Right cardiac atrium (tissue), 5 donors: ENCODE measurements around the gene POGZ. TPM values are rescaled to one million over a fixed set of nuclear protein-coding genes. Genes with fewer than 3 reads are reported as not detected.
"Not testable (repeated sequence)": the region's sequence is repeated elsewhere in the genome, so short reads cannot be mapped to it uniquely, and the experiment has no call there.

Experiments
- ATAC-seq, 2 donors: fragments of 200-7000 bp; cut with Tn5 transposase; one replicate each; pipeline versions ENCODE4 v1.8.0 to v1.9.1; 2020; ENCODE audit warnings: moderate library complexity in 2 of 2, mild to moderate bottlenecking in 1 of 2
- DNase-seq, 3 donors: peaks; one replicate each; pipeline ENCODE4 v3.0.0-alpha.2; 2020
- H3K27ac ChIP-seq: one replicate; pipeline ENCODE4 v1.5.1; 2013; ENCODE audit warnings: mild to moderate bottlenecking, low read length, control low read depth, moderate library complexity
- H3K27me3 ChIP-seq: one replicate; pipeline ENCODE4 v1.6.1; 2013; ENCODE audit not compliant: control insufficient read depth, insufficient read depth
- H3K4me1 ChIP-seq: one replicate; pipeline ENCODE4 v1.6.1; 2013; ENCODE audit warnings: low read length; ENCODE audit not compliant: control insufficient read depth, insufficient read depth
- H3K4me3 ChIP-seq: one replicate; pipeline ENCODE4 v1.5.1; 2013; ENCODE audit warnings: low read length, control low read depth
- H3K9me3 ChIP-seq: one replicate; pipeline ENCODE4 v1.6.1; 2013; ENCODE audit warnings: low read length; ENCODE audit not compliant: control insufficient read depth
- WGBS: extraction: QIAGEN DNeasy Blood & Tissue Kit; methylation state at CpG from one replicate; pipeline ENCODE4 v1.1.7; 2013; 5-methylcytosine and 5-hydroxymethylcytosine counted together
- intact Hi-C, 4 donors: fragments of 100-400 bp; cut with DNase I; formaldehyde crosslinking; loops; one replicate each; pipeline versions ENCODE4 v1.11.0 to v1.14.0; 2022 to 2023
- polyA plus RNA-seq: library from polyadenylated mRNA; stranded (reverse); fragments of 200-250 nt; gene quantifications from one replicate; pipeline ENCODE4 v1.2.3, GENCODE V29; 2013
- total RNA-seq, 4 donors: library from RNA; stranded (reverse); fragmentation: NEBNext Ultra II Directional; extraction: Animal tissue kit (Norgen Biotek cat#: 25700); gene quantifications; one replicate each; pipeline ENCODE4 v1.2.1, GENCODE V29; 2021
- donor health status: healthy with polysubstance abuse.
- donor health status: DM: no; HTN: yes; CAD: no.
- donor health status: DM: no; HTN: no; CAD: no.
- donor health status: DM: no; HTN: yes; CAD: no; lungs with severe emphysema.
- donor health status: DM: yes; HTN: yes; CAD: no.

The POGZ gene
- total and polyA plus RNA-seq, 5 donors, result 21.8 to 60.4 (median 50.8) TPM

DNA sequence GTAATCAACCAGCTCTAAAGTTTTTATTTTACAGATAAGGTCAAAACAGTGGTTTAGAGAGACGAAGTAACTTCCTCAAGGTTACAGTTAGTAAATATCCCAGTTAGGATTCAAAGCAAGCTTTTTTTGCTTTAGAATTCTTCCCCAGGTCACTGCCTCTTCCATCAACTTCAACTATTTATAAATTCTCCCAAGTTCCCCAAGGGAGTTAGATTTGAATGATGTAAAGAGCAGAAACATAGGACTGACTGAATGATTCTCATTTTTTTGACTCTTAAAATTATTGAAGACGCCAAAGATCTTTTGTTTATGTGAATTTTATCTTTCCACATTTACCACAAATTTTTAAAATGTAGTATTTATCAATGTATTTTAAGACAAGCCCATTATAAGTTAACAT is 4.1 kb downstream of the POGZ start:
- ATAC-seq (no peak), DNase-seq (no peak)
- intact Hi-C loops, result no loop called here
- H3K9me3 ChIP-seq, result no peaks in the 10 kb centered on the region
- H3K4me3 ChIP-seq, result no peak overlapping the region
- no peaks in the 10 kb centered on the region for H3K27me3 ChIP-seq
- 66% methylated on average over 2 of the region's 2 CpGs for WGBS
- no peaks in the 10 kb centered on the region for H3K4me1 ChIP-seq
- H3K27ac ChIP-seq, result no peak overlapping the region

DNA sequence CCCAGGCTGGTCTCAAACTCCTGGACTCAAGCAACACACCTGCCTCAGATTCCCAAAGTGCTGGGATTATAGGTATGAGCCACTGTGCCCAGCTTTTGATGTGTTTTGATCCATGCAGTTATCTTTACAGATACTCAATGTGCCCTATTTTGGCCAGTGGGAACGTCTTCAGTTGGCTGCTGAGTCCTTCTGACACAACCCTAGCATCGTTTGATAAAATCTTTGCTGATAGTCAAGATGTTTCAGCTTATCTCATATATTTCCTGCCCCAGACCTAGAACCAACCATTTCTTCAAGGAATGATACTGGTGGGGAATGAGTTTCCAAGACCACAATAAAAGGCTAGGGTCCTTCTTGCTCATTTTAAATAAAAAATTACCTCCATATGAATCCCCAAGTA is 11.6 kb downstream of the POGZ start:
- Histone ChIP-seq H3K4me3 (no peak overlapping the region), H3K4me1 (peaks cover 2% of the 10 kb centered on the region), H3K9me3 (no peaks in the 10 kb centered on the region), H3K27me3 (no peaks in the 10 kb centered on the region), H3K27ac (no peak overlapping the region)
- intact Hi-C loops, result loop anchor here in 2 of 4 donors (10.0 kb wide), 1 partner anchor 287 kb away; no protein-coding TSS in a partner anchor
- DNase-seq (no peak), ATAC-seq (no peak)
- WGBS, result 19% methylated on average over 2 of the region's 2 CpGs

DNA sequence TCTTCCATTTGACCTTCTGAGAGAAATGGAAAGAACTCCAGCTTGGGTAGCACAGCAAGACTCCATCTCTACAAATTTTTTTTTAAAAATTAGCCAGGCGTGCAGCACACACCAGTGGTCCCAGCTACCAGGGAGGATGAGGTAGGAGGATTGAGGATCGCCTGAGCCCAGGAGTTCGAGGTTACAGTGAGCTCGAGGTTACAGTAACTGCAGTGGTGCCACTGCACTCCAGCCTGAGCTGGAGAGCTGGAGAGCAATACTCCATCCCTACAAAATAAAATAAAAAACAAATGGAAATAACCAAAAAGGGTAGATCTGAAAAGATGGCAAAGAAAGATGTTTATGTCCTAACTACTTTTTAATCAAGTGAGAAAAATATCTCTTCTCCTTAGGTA is 14.5 kb downstream of the POGZ start:
- Histone ChIP-seq H3K4me1 (peaks cover 5% of the 10 kb centered on the region), H3K9me3 (no peaks in the 10 kb centered on the region), H3K4me3 (no peak overlapping the region), H3K27me3 (no peaks in the 10 kb centered on the region), H3K27ac (no peak overlapping the region)
- intact Hi-C loops, result loop anchor here in 2 of 4 donors (10.0 kb wide), 1 partner anchor 290 kb away; no protein-coding TSS in a partner anchor
- WGBS, result 70% methylated on average over 4 of the region's 4 CpGs
- DNase-seq (no peak), ATAC-seq (no peak)

DNA sequence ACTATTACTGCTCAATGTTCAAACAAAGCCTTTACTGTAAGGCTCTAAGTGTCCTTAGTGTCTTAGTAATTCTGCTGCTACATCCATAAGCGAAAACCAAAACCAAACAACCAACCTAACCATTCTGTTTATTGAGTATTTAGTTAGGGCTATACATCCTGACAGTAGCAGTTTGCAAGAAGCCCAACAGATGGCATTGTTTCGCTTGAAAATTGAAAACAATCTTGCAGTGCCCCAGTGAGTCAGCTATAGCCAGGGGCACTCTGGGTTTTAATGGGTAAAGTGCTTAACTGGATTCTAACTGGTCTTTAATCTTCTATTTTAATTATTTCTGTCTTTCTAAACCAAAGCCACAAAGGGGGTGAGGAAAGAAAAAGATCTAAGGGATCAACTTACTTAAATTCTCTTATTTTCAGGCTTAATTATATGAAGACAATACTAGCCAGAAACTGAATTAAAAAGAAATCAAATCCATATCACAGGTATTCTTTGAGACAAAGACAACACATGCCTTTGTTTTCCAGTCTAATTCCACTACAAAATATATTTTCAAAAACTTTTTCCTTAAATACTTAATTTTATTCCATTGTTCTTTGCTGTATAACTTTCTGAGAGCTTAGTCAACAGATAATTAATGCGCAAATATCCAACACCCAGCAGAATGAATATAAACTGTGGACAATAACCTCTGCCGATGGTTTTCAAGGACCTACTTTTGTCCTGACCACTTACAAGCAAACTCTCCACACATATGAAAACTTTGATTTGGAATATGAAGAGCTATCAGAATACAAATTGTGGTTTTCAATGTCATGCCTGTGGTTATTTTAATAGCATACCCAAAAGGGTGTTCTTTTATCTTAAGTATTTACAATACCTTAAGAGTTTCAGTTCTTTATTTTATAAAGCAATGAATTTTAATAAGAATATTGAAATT is 15.2 kb downstream of the POGZ start:
- 52% methylated on average over 4 of the region's 4 CpGs for WGBS
- Histone ChIP-seq H3K27me3 (no peaks in the 10 kb centered on the region), H3K4me1 (peaks cover 5% of the 10 kb centered on the region), H3K9me3 (no peaks in the 10 kb centered on the region), H3K4me3 (no peak overlapping the region), H3K27ac (no peak overlapping the region)
- DNase-seq (peak in 1 of 3 donors; percentile 20), ATAC-seq (peak; percentile 87 to 89)
- intact Hi-C loops, result loop anchor here in 2 of 4 donors (10.0 kb wide), 1 partner anchor 291 kb away; no protein-coding TSS in a partner anchor

DNA sequence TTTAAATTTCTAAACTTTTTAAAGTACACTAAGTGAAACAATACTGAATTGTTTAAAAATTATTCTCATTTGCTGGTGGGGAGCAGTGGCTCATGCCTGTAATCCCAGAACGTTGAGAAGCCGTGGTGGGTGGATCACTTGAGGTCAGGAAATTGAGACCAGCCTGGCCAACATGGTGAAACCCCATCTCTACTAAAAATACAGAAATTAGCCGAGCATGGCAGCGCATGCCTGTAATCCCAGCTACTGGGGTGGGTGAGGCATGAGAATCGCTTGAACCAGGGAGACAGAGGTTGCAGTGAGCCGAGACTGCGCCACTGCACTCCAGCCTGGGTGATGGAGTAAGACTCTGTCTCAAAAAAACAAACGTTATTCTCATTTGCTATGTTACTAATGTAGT is 21.9 kb downstream of the POGZ start:
- DNase-seq, H3K27me3 ChIP-seq, H3K9me3 ChIP-seq, H3K27ac ChIP-seq, H3K4me3 ChIP-seq, ATAC-seq, intact Hi-C loops, H3K4me1 ChIP-seq: not testable (repeated sequence)
- 69% methylated on average over 8 of the region's 8 CpGs for WGBS

DNA sequence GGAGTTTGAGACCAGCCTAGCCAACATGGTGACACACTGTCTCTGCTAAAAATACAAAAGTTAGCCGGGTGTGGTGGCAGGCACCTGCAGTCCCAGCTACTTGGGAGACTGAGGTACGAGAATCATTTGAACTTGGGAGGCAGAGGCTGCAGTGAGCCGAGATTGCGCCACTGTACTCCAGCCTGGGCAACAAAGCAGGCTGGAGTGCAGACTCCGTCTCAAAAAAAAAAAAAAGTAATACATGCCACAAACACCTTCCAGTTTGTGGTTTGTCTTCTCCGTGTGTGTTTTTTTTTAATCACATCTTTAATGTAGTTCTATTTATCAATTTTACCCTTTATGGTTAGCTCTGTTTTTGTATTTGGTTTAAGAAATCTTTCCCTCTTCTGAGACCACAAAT is 22.3 kb downstream of the POGZ start:
- Histone ChIP-seq H3K9me3 (no peaks in the 10 kb centered on the region), H3K27ac (no peak overlapping the region), H3K4me1 (peaks cover 6% of the 10 kb centered on the region), H3K4me3 (no peak overlapping the region), H3K27me3 (no peaks in the 10 kb centered on the region)
- intact Hi-C loops, result no loop called here
- no peak for ATAC-seq
- 81% methylated on average over 6 of the region's 6 CpGs for WGBS
- DNase-seq, result no peak

DNA sequence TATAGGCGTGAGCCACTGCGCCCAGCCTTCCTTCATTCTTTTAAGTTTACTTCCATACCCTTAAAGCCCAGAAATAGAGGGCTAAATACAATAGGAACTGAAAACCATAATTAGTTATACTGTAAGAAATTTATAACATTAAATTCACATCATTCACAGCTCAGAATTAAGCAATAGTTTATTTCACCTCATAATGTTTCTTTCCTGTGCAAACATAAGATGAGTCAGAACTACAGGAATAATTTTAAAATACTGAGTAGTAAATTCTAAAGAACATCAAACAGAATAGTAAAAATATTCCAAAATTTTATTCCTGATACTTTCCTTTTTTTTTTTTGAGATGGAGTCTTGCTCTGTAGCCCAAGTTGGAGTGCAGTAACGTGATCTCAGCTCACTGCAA is 24.1 kb downstream of the POGZ start:
- Histone ChIP-seq H3K4me3 (no peak overlapping the region), H3K27ac (no peak overlapping the region), H3K27me3 (no peaks in the 10 kb centered on the region), H3K4me1 (peaks cover 3% of the 10 kb centered on the region), H3K9me3 (no peaks in the 10 kb centered on the region)
- WGBS, result 92% methylated on average over 3 of the region's 3 CpGs
- DNase-seq, result no peak
- intact Hi-C loops, result no loop called here
- no peak for ATAC-seq

DNA sequence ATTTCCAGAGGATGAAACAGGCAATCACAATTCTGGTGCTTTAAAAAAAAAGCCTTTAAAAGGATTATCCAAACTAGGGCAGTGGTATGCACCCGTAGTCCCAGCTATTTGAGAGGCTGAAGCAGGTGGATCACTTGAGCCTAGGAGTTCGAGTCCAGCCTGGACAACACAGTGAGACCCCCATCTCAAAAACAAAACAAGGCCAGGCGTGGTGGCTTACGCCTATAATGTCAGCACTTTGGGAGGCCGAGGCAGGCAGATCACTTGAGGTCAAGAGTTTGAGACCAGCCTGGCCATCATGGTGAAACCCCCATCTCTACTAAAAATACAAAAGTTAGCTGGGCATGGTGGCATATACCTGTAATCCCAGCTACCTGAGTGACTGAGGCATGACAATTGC is 25.5 kb downstream of the POGZ start:
- H3K4me3 ChIP-seq, H3K9me3 ChIP-seq, H3K4me1 ChIP-seq, DNase-seq, H3K27me3 ChIP-seq, ATAC-seq, intact Hi-C loops, H3K27ac ChIP-seq: not testable (repeated sequence)
- WGBS, result 94% methylated on average over 5 of the region's 5 CpGs

DNA sequence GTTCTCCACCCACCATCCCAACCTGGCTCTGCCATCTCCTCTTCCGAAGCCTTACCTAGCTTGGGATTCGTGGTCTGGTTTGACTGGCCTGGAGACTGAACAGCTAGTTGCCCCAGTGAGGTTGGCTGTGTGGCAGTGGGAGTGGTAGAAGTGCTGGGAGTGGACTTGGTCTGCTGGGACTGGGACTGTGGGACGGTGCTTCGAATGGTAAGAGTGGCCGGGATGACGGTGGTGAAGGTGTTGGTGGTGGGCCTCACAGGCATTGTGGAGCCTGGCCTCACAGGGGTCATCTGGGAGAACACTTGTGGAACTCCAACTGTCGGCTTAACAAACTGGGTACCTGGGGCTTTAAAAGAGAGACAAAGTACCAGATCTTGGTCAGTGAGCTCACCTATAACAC is 31.2 kb downstream of the POGZ start:
- 95% methylated on average over 7 of the region's 7 CpGs for WGBS
- Histone ChIP-seq H3K4me3 (no peak overlapping the region), H3K27me3 (no peaks in the 10 kb centered on the region), H3K4me1 (no peaks in the 10 kb centered on the region), H3K27ac (no peak overlapping the region), H3K9me3 (no peaks in the 10 kb centered on the region)
- intact Hi-C loops, result no loop called here
- DNase-seq (no peak), ATAC-seq (peak in 1 of 2 donors; percentile 51)

DNA sequence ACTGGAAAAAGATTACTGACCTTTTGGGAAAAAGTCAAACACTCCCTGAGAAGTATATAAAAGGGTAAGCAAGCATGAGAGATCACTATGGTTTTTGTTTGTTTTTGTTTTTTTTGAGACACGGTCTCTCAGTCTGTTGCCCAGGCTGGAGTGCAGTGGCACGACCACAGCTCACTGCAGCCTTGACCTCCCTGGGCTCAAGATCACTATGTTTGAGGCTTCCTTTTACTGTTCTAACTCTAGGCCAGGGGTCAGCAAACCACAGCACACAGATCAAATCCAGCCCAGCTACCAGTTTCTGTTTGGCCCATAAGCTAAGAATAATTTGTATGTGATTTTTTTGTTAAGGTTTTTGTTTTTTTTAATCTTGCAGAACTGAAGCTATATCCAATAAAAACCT is 34.2 kb downstream of the POGZ start:
- Histone ChIP-seq H3K4me1 (no peaks in the 10 kb centered on the region), H3K27me3 (no peaks in the 10 kb centered on the region), H3K9me3 (no peaks in the 10 kb centered on the region), H3K27ac (no peak overlapping the region), H3K4me3 (no peak overlapping the region)
- WGBS, result 45% methylated on average over 2 of the region's 2 CpGs
- DNase-seq (no peak), ATAC-seq (peak in 1 of 2 donors; percentile 55)
- intact Hi-C loops, result no loop called here

DNA sequence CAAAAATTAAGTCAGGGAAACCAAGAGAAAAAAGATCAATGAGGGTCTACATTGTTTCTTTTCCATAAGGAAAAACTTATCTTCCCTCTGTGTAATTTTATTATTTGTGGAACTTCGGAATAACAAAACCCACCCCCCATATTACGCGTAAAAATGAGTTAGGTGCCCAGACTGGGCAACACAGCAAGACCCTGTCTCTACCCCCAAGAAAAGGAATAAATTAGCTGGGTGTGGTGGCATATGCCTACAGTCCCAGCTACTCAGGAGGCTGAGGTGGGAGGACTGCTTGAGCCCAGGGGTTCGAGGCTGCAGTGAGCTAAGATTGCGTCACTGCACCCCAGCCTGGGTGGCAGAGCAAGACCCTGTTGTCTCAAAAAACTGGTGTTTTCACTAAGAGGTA is 39.5 kb downstream of the POGZ start:
- no peaks in the 10 kb centered on the region for H3K4me1 ChIP-seq
- H3K27me3 ChIP-seq, result no peaks in the 10 kb centered on the region
- ATAC-seq (no peak), DNase-seq (no peak)
- H3K4me3 ChIP-seq, result no peak overlapping the region
- no peaks in the 10 kb centered on the region for H3K9me3 ChIP-seq
- H3K27ac ChIP-seq, result no peak overlapping the region
- intact Hi-C loops, result no loop called here
- 79% methylated on average over 5 of the region's 5 CpGs for WGBS
